ENCODE data around the gene ZNF445. TPM values are rescaled to one million over a fixed set of nuclear protein-coding genes. Genes with fewer than 3 reads are reported as not detected.

ZNF445 gene
- total and polyA plus RNA-seq, 2 of the 8 experiments (the other 6 are each of a cell fraction or from before 2014, with no cell fraction given), result 3.3 to 26.3 TPM

- Histone ChIP-seq H3K4me2 (ENCODE audit: insufficient read depth in 1 of 2, low read depth in 2 of 2, low read length in 2 of 2) (no peak overlapping the region), H3K4ac (replicated peaks; ENCODE audit: insufficient read length, low read depth, low read length) (no peak overlapping the region), H2BK5ac (ENCODE audit: low read depth, low read length) (no peak overlapping the region), H2BK120ac (replicated peaks; ENCODE audit: low read depth, low read length) (no peak overlapping the region), H3K27me3 (replicated peaks in 1 of 4; ENCODE audit: control insufficient read depth in 3 of 4, extremely low read depth in 1 of 4, insufficient read depth in 3 of 4, low read length in 3 of 4) (peaks cover 0 to 3% (median 0%) of the 10 kb centered on the region in 4 experiments; a peak in 2 of 7 replicates), H4K91ac (replicated peaks; ENCODE audit: insufficient read length, low read length) (no peak overlapping the region), H2BK20ac (ENCODE audit: low read length) (no peak overlapping the region), H3K9ac (replicated peaks in 1 of 4; ENCODE audit: extremely low read depth in 1 of 4, low read depth in 3 of 4, low read length in 3 of 4) (no peak overlapping the region), H3K23ac (ENCODE audit: insufficient read length) (no peak overlapping the region), H3K9me3 (ENCODE audit: insufficient read depth in 2 of 2, low read depth in 1 of 2, low read length in 1 of 2) (peaks cover 0 to 10% of the 10 kb centered on the region in 2 experiments; a peak in 1 of 4 replicates), H3K14ac (ENCODE audit: insufficient read length) (no peak overlapping the region), H3K36me3 (ENCODE audit: control insufficient read depth in 2 of 4, insufficient read depth in 4 of 4, low read length in 3 of 4) (no peaks in the 10 kb centered on the region), H2AK5ac (ENCODE audit: low read depth, low read length) (no peak overlapping the region), H3K79me2 (ENCODE audit: control insufficient read depth in 1 of 2, insufficient read depth in 2 of 2, low read length in 2 of 2) (no peaks in the 10 kb centered on the region), H3K27ac (ENCODE audit: low read depth, low read length) (no peak overlapping the region), H3K4me3 (ENCODE audit: extremely low read depth in 1 of 4, insufficient read depth in 2 of 4, low read depth in 3 of 4, low read length in 4 of 4) (no peak overlapping the region), H4K5ac (ENCODE audit: insufficient read length, low read depth, low read length) (no peak overlapping the region), H3K79me1 (ENCODE audit: low read depth, low read length) (no peaks in the 10 kb centered on the region), H3K56ac (replicated peaks; ENCODE audit: insufficient read length, low read depth, low read length) (no peak overlapping the region), H4K20me1 (replicated peaks in 1 of 2; ENCODE audit: control insufficient read depth in 1 of 2, insufficient read depth in 2 of 2, low read length in 2 of 2) (no peaks in the 10 kb centered on the region), H2AFZ (ENCODE audit: low read length) (no peak overlapping the region), H3K23me2 (ENCODE audit: low read depth, low read length) (peaks cover 2% of the 10 kb centered on the region; the same call in 1 of the 2 replicates), H3K4me1 (replicated peaks in 1 of 4; ENCODE audit: control insufficient read depth in 3 of 4, insufficient read depth in 4 of 4, low read length in 3 of 4) (no peaks in the 10 kb centered on the region; a peak in 1 of 7 replicates), H3K18ac (ENCODE audit: extremely low read depth, low read length) (no peak overlapping the region), H2BK15ac (ENCODE audit: low read length) (no peak overlapping the region), H4K8ac (ENCODE audit: extremely low read depth, insufficient read depth, low read length) (no peak overlapping the region), H2BK12ac (ENCODE audit: low read depth, low read length) (no peak overlapping the region)
- TF ChIP-seq GABPA (IDR thresholded peaks at IDR 0.05; ENCODE audit: borderline replicate concordance, insufficient read depth, low read length), result no peak
- TF ChIP-seq EP300 (IDR thresholded peaks at IDR 0.05; ENCODE audit: borderline replicate concordance in 1 of 2, low read depth in 2 of 2, low read length in 2 of 2), result no peak
- TF ChIP-seq CREB1 (IDR thresholded peaks at IDR 0.05), result no peak
- TF ChIP-seq PHF8 (conservative IDR thresholded peaks at IDR 0.05; ENCODE audit: low read depth, low read length), result no peak
- no peak for TF ChIP-seq TAF1 (IDR thresholded peaks at IDR 0.05; ENCODE audit: low read depth, low read length)
- ChIA-PET CTCF (ENCODE audit: partially characterized antibody) (no interaction called here), POLR2A (ENCODE audit: partially characterized antibody) (no interaction called here)
- DNase-seq (ENCODE audit: low read depth in 1 of 2, low spot score in 2 of 2) (no peak), FAIRE-seq (no peak)
- WGBS, 2 experiments (ENCODE audit: extremely low coverage in 1 of 2, insufficient coverage in 1 of 2, insufficient read length in 1 of 2, insufficient replicate concordance in 2 of 2, low coverage in 1 of 2, low lambda C conversion rate in 2 of 2, missing lambda C conversion rate in 1 of 2), result 72% methylated on average over 1 of the region's 1 CpG; no CpG with 5 or more reads in 1 of the 2 experiments
These were observed 5.3 kb upstream of the ZNF445 start for GRCh38 chr3:44482721-44483120.
